Thoracic aorta (tissue), 2 donors: ENCODE data around the gene MAPT. TPM values are rescaled to one million over a fixed set of nuclear protein-coding genes. Genes with fewer than 3 reads are reported as not detected.

Source experiments
- ATAC-seq: fragments of 150-250 bp; one replicate; pipeline ENCODE4 v1.8.0; 2017; ENCODE audit warnings: low read depth; ENCODE audit not compliant: insufficient number of reproducible peaks, low FRiP score
- DNase-seq: peaks from one replicate; pipeline ENCODE4 v3.0.0-alpha.2; 2020; ENCODE audit warnings: low spot score
- H3K27ac ChIP-seq, 2 donors: fragments of 200-600 bp; sonication (generic); 1 replicate in 1 of 2; 2 replicates in 1 of 2; pipeline ENCODE4 v1.5.1; 2016; ENCODE audit warnings: mild to moderate bottlenecking in 2 of 2, moderate library complexity in 2 of 2
- H3K27me3 ChIP-seq: fragments of 200-600 bp; sonication (generic); replicated peaks from 2 replicates; pipeline ENCODE4 v1.6.0; 2016; ENCODE audit warnings: mild to moderate bottlenecking; ENCODE audit not compliant: insufficient read depth
- H3K36me3 ChIP-seq: fragments of 200-600 bp; sonication (generic); one replicate; pipeline ENCODE4 v1.5.1; 2016
- H3K4me1 ChIP-seq, 2 donors: fragments of 200-600 bp; sonication (generic); 1 replicate in 1 of 2; 2 replicates in 1 of 2; pipeline versions ENCODE4 v1.5.1 to v1.6.0; 2016; ENCODE audit warnings: low read depth in 2 of 2, mild to moderate bottlenecking in 1 of 2; ENCODE audit not compliant: control insufficient read depth in 1 of 2
- H3K4me3 ChIP-seq: fragments of 200-600 bp; sonication (generic); 2 replicates; pipeline ENCODE4 v1.5.1; 2016; ENCODE audit warnings: mild to moderate bottlenecking
- H3K9me3 ChIP-seq: fragments of 200-600 bp; sonication (generic); 2 replicates; pipeline ENCODE4 v1.5.1; 2016
- CTCF ChIP-seq: fragments of 200-600 bp; sonication (generic); IDR thresholded peaks from one replicate; pipeline ENCODE4 v1.5.1; 2019; ENCODE audit warnings: antibody characterized with exemption
- total RNA-seq, 2 donors: library from RNA; depleted of rRNA; stranded (reverse); fragments of >200 nt; gene quantifications; one replicate each; pipeline versions ENCODE4 v1.1.0 to v1.2.3, GENCODE V29; 2016

Gene MAPT
- total RNA-seq, 2 donors from 2014 or later = 3.1 to 4.6 TPM

DNA sequence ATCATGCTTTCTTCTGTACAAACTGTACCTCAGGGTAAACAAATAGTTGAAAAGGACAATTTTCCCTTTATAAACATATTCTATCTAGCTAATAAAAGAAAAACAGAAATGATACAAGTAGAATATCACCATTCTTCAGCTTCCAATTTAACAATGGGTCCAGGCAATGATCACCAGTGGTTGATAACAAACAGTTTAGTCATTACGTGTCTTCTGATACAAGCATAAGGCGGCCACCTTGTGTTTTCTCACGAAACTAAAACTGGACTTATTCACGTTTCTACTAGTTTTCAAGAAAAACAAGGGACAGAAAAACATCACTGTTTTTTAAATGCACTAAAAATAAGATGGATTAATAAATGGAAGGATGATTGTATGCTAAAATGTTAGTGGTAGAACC is 163.0 kb downstream of the MAPT start:
- ATAC-seq (no peak), DNase-seq (no peak)
- Histone ChIP-seq H3K4me1 (peaks cover 0 to 9% of the 10 kb centered on the region in 2 donors), H3K9me3 (no peaks in the 10 kb centered on the region), H3K36me3 (peaks cover under 1% of the 10 kb centered on the region), H3K4me3 (no peak overlapping the region), H3K27me3 (no peaks in the 10 kb centered on the region), H3K27ac (no peak overlapping the region)
- TF ChIP-seq CTCF = no peak

DNA sequence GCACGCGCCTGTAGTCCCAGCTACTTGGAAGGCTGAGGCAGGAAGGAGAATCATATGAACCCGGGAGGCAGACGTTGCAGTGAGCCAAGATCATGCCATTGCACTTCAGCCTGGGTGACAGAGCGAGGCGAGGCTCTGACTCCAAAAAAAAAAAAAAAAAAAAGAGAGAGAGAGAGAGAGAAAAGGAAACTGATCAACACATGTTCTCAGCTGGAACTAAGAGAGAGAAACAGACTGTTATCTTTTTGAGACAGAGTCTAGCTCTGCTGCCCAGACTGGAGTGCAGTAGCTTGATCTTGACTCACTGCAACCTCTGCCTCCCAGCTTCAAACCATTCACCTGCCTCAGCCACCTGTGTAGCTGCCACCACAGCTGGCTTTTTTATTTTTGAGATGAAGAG is 165.1 kb downstream of the MAPT start:
- no peaks in the 10 kb centered on the region for H3K27me3 ChIP-seq
- H3K4me1 ChIP-seq = peaks cover 6 to 9% of the 10 kb centered on the region in 2 donors
- no peak for TF ChIP-seq CTCF
- H3K9me3 ChIP-seq = no peaks in the 10 kb centered on the region
- DNase-seq (no peak), ATAC-seq (no peak)
- H3K27ac ChIP-seq = no peak overlapping the region
- no peak overlapping the region for H3K4me3 ChIP-seq
- H3K36me3 ChIP-seq = peaks cover 6% of the 10 kb centered on the region

DNA sequence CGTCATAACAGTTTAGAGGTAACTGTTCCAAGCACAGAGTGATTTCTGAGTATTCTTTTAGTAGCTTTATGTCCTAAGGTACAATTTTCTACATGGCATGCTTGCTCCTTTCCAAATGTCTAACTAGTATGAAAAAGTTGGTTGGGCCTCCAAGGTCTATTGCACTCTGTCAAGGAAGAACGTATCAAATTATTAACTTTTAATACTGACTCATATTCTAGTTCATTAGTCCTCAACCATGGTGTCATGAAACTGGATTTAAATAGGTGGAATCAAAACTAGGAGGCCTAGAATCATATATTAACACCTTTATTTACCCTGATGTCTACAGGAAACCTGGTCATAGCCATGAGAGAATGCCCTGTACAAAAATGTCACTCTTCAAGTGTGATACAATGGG is 166.1 kb downstream of the MAPT start:
- no peak overlapping the region for H3K27ac ChIP-seq
- H3K9me3 ChIP-seq = no peaks in the 10 kb centered on the region
- H3K4me3 ChIP-seq = no peak overlapping the region
- ATAC-seq = no peak
- DNase-seq = no peak
- H3K27me3 ChIP-seq = no peaks in the 10 kb centered on the region
- no peak for TF ChIP-seq CTCF
- peaks cover 10% of the 10 kb centered on the region for H3K36me3 ChIP-seq
- peaks cover 6 to 9% of the 10 kb centered on the region in 2 donors for H3K4me1 ChIP-seq

DNA sequence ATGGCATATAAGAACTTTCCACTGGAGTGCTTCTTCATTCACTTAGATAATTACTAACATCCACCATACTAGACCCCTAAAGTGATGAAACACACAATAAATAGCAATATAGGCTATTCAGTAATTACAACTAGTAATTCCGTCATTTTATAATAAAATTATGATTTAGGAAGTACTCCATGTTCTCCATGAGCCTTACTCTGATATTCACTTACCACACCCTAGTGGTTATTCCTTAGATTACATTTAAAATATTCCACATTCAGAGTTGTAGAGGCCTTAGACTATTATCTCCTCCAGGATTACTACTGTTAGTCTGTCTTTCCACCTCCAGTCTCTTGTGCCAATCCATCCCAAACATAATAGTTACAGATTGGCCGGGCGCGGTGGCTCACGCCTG is 167.1 kb downstream of the MAPT start:
- Histone ChIP-seq H3K27me3 (no peaks in the 10 kb centered on the region), H3K4me3 (no peak overlapping the region), H3K27ac (no peak overlapping the region), H3K4me1 (peaks cover 6 to 9% of the 10 kb centered on the region in 2 donors), H3K36me3 (peaks cover 17% of the 10 kb centered on the region), H3K9me3 (no peaks in the 10 kb centered on the region)
- TF ChIP-seq CTCF = no peak
- DNase-seq (no peak), ATAC-seq (no peak)

GRCh38 chr17:46063241-46063640 is 168.9 kb downstream of the MAPT start:
- no peak overlapping the region for H3K27ac ChIP-seq
- peaks cover 25% of the 10 kb centered on the region for H3K36me3 ChIP-seq

More at GRCh38 chr17:46063241-46063640, 168.9 kb downstream of the MAPT start:
- no peaks in the 10 kb centered on the region for H3K27me3 ChIP-seq
- no peaks in the 10 kb centered on the region for H3K9me3 ChIP-seq
- H3K4me1 ChIP-seq = peaks cover 0 to 6% of the 10 kb centered on the region in 2 donors
- ATAC-seq (no peak), DNase-seq (no peak)
- TF ChIP-seq CTCF = no peak
- no peak overlapping the region for H3K4me3 ChIP-seq
